PC-9 (cell line): Measurements from ENCODE around the gene S100A9. TPM values are rescaled to one million over a fixed set of nuclear protein-coding genes. Genes with fewer than 3 reads are reported as not detected.

Source experiments
- total RNA-seq: library from RNA; stranded (reverse); gene quantifications from 2 replicates; pipeline ENCODE4 v1.2.3, GENCODE V29; 2021

The S100A9 gene
- total RNA-seq, 1 experiment from 2014 or later = 4.3 TPM

Other genes with a start within 250 kb of the S100A9 start
- gene SPRR2F, start 244.3 kb upstream of the S100A9 start, total RNA-seq = not detected in 2 replicates
- not detected in 2 replicates for gene SPRR2G, start 207.0 kb upstream of the S100A9 start, total RNA-seq
- gene LELP1, start 154.4 kb upstream of the S100A9 start, total RNA-seq = not detected in 2 replicates
- not detected in 2 replicates for gene PRR9, start 140.3 kb upstream of the S100A9 start, total RNA-seq
- gene LORICRIN, start 98.2 kb upstream of the S100A9 start, total RNA-seq = not detected in 2 replicates
- not detected in 2 replicates for gene PGLYRP3, start 44.9 kb upstream of the S100A9 start, total RNA-seq
- not detected in 2 replicates for gene PGLYRP4, start 9.0 kb upstream of the S100A9 start, total RNA-seq
- not detected in 2 replicates for gene S100A12, start 17.8 kb downstream of the S100A9 start, total RNA-seq
- not detected in 2 replicates for gene S100A8, start 33.2 kb downstream of the S100A9 start, total RNA-seq
- not detected in 2 replicates for gene S100A7A, start 58.7 kb downstream of the S100A9 start, total RNA-seq
- not detected in 2 replicates for gene S100A7, start 102.8 kb downstream of the S100A9 start, total RNA-seq
- gene S100A6, start 178.1 kb downstream of the S100A9 start, total RNA-seq = 873 and 994 TPM in 2 replicates
- gene S100A5, start 183.1 kb downstream of the S100A9 start, total RNA-seq = 7.2 and 11.1 TPM in 2 replicates
- 303 and 346 TPM in 2 replicates for gene S100A4, start 188.0 kb downstream of the S100A9 start, total RNA-seq
- gene S100A3, start 191.4 kb downstream of the S100A9 start, total RNA-seq = 1.5 and 2.4 TPM in 2 replicates
- gene S100A2, start 208.0 kb downstream of the S100A9 start, total RNA-seq = 145 and 147 TPM in 2 replicates